H1 (cell line): ENCODE measurements around the gene TLCD3B. TPM values are rescaled to one million over a fixed set of nuclear protein-coding genes. Genes with fewer than 3 reads are reported as not detected.

Source experiments
- ATF2 ChIP-seq: IDR thresholded peaks from 2 replicates; pipeline ENCODE4 v1.6.1; 2012; ENCODE audit warnings: low read length, inconsistent platforms
- ATF3 ChIP-seq: IDR thresholded peaks from 2 replicates; pipeline ENCODE4 v1.6.1; 2011; ENCODE audit warnings: low read depth, mild to moderate bottlenecking, low read length; ENCODE audit not compliant: insufficient read depth
- BACH1 ChIP-seq: IDR thresholded peaks from 2 replicates; pipeline ENCODE4 v1.6.1; 2012; ENCODE audit warnings: low read length, improper control_type of control experiment
- BCL11A ChIP-seq, 2 experiments: IDR thresholded peaks; one replicate each; pipeline ENCODE4 v1.6.1; 2011; ENCODE audit warnings: low read depth in 2 of 2, low read length in 2 of 2, mild to moderate bottlenecking in 2 of 2
- BRCA1 ChIP-seq: IDR thresholded peaks from 2 replicates; pipeline ENCODE4 v1.6.1; 2012; ENCODE audit warnings: low read depth, low read length, improper control_type of control experiment
- CEBPB ChIP-seq: IDR thresholded peaks from 2 replicates; pipeline ENCODE4 v1.6.1; 2012; ENCODE audit warnings: low read depth, low read length
- CHD1 ChIP-seq: IDR thresholded peaks from 2 replicates; pipeline ENCODE4 v1.6.1; 2012; ENCODE audit warnings: low read depth, low read length, improper control_type of control experiment
- CREB1 ChIP-seq: IDR thresholded peaks from 2 replicates; pipeline ENCODE4 v1.6.1; 2012; ENCODE audit warnings: inconsistent platforms
- E2F6 ChIP-seq: IDR thresholded peaks from 2 replicates; pipeline ENCODE4 v1.6.1; 2012; ENCODE audit warnings: inconsistent platforms
- EGR1 ChIP-seq: IDR thresholded peaks from 2 replicates; pipeline ENCODE4 v1.6.1; 2011; ENCODE audit warnings: low read depth, low read length, borderline replicate concordance
- EZH2 ChIP-seq: fragments of 200-600 bp; sonication (generic); IDR thresholded peaks from 2 replicates; pipeline ENCODE4 v1.7.1; 2012; ENCODE audit warnings: low read depth, mild to moderate bottlenecking, moderate library complexity, low read length, inconsistent platforms; ENCODE audit not compliant: severe bottlenecking
- HDAC2 ChIP-seq, 2 experiments: fragments of 300-600 bp in 1 of 2; sonication (generic) in 1 of 2; IDR thresholded peaks; 2 replicates each; pipeline ENCODE4 v1.6.1; 2011 to 2012; ENCODE audit warnings: low read depth in 2 of 2, low read length in 2 of 2, mild to moderate bottlenecking in 2 of 2, moderate library complexity in 2 of 2, borderline replicate concordance in 1 of 2, inconsistent platforms in 1 of 2
- JUND ChIP-seq: IDR thresholded peaks from 2 replicates; pipeline ENCODE4 v1.6.1; 2011; ENCODE audit warnings: mild to moderate bottlenecking, improper control_type of control experiment, low read length
- KDM5A ChIP-seq: fragments of 200-600 bp; IDR thresholded peaks from 2 replicates; pipeline ENCODE4 v1.7.1; 2012; ENCODE audit warnings: mild to moderate bottlenecking, low read length, inconsistent platforms, mixed read lengths
- MAFK ChIP-seq: IDR thresholded peaks from 2 replicates; pipeline ENCODE4 v1.6.1; 2012; ENCODE audit warnings: low read depth, mild to moderate bottlenecking, improper control_type of control experiment, low read length
- POU5F1 ChIP-seq: IDR thresholded peaks from 2 replicates; pipeline ENCODE4 v1.6.1; 2011; ENCODE audit warnings: low read depth, mild to moderate bottlenecking, low read length, moderate library complexity
- RNF2 ChIP-seq: fragments of 200-900, 300-1000 bp; sonication (generic); IDR thresholded peaks from 2 replicates; pipeline ENCODE4 v1.7.1; 2016; ENCODE audit warnings: borderline replicate concordance, low read depth, mild to moderate bottlenecking, antibody characterized with exemption, low read length; ENCODE audit not compliant: poor library complexity, severe bottlenecking; ENCODE audit errors: missing control alignments
- SP4 ChIP-seq: IDR thresholded peaks from 2 replicates; pipeline ENCODE4 v1.6.1; 2012; ENCODE audit warnings: low read length, inconsistent platforms
- SRF ChIP-seq: IDR thresholded peaks from 2 replicates; pipeline ENCODE4 v1.6.1; 2011; ENCODE audit warnings: mild to moderate bottlenecking, low read depth, low read length, moderate library complexity
- TBP ChIP-seq: IDR thresholded peaks from 2 replicates; pipeline ENCODE4 v1.6.1; 2011; ENCODE audit warnings: low read depth, low read length, improper control_type of control experiment
- TCF12 ChIP-seq: IDR thresholded peaks from 2 replicates; pipeline ENCODE4 v1.6.1; 2011; ENCODE audit warnings: low read depth, mild to moderate bottlenecking, low read length
- YY1 ChIP-seq: IDR thresholded peaks from 2 replicates; pipeline ENCODE4 v1.6.1; 2011; ENCODE audit warnings: low read depth, mild to moderate bottlenecking, low read length
- polyA plus RNA-seq, 7 experiments: library from polyadenylated mRNA; depleted of rRNA in 3 of 7; stranded (reverse) in 5 of 7; unstranded in 2 of 7; fragments of >200 nt in 5 of 7; fragments of 200-250 nt in 2 of 7; gene quantifications; 1 replicate in 5 of 7; 2 replicates in 1 of 7; 4 replicates in 1 of 7; pipeline versions ENCODE4 v1.2.1 to v1.2.3, GENCODE V29; 2011 to 2013; ENCODE audit warnings: missing spikeins in 2 of 7, mixed read lengths in 2 of 7
- total RNA-seq: library from RNA; stranded (reverse); fragmentation: NEBNext Ultra II Directional; extraction: Animal tissue kit (Norgen Biotek cat#: 25700); gene quantifications from 2 replicates; pipeline ENCODE4 v1.2.1, GENCODE V29; 2021

TLCD3B gene
- total and polyA plus RNA-seq, 2 of the 8 experiments (the other 6 are each of a cell fraction or from before 2014, with no cell fraction given) = 15.2 to 26.9 TPM

GRCh38 chr16:30063893-30064728 is 33.0 kb upstream of the TLCD3B start (continued):
- no peak for TF ChIP-seq SP4
- no peak for TF ChIP-seq BCL11A (IDR thresholded peaks at IDR 0.05; ENCODE audit: low read depth in 2 of 2, low read length in 2 of 2)
- no peak for TF ChIP-seq CHD1
- TF ChIP-seq CREB1 = no peak
- TF ChIP-seq RNF2 = no peak
- 0 out of 2 replicates have a peak, but pooled peaks have one; percentile 32 for TF ChIP-seq ATF3
- TF ChIP-seq POU5F1 = no peak
- TF ChIP-seq MAFK = no peak
- no peak for TF ChIP-seq BRCA1
- no peak for TF ChIP-seq TCF12
- TF ChIP-seq SRF = no peak
- TF ChIP-seq ATF2 = no peak
- no peak for TF ChIP-seq JUND
- no peak for TF ChIP-seq EZH2
- TF ChIP-seq CEBPB = no peak
- no peak for TF ChIP-seq YY1
- 0 out of 2 replicates have a peak, but pooled peaks have one; percentile 18 for TF ChIP-seq E2F6
- no peak for TF ChIP-seq KDM5A
- TF ChIP-seq HDAC2 (IDR thresholded peaks at IDR 0.05; ENCODE audit: borderline replicate concordance in 1 of 2, low read depth in 2 of 2, low read length in 2 of 2) = 0 out of 4 replicates have a peak, but pooled peaks of 1 of the 2 experiments have one; percentile 32
- TF ChIP-seq EGR1 = no peak
- TF ChIP-seq BACH1 = no peak
- no peak; the same call in 1 of the 2 replicates for TF ChIP-seq TBP
